NOMO-1 treated with dmso at 0.1 percent for 144 hours (cell line): Measurements from ENCODE around the gene SAMD11.
"Not testable (repeated sequence)": the region's sequence is repeated elsewhere in the genome, so short reads cannot be mapped to it uniquely, and the experiment has no call there.

ENCODE experiments used
- DNase-seq: peaks from one replicate; lab custom pipeline; 2025; ENCODE audit not compliant: unreplicated experiment; lab: John Stamatoyannopoulos, UW

Gene SAMD11

GRCh38 chr1:923131-923990 is at the start of gene SAMD11:
Gene SAMD11, plus strand, starts transcription at chr1:923923. Its CDS starts 509 bp downstream, at chr1:924432.
- DNase-seq, result peak; percentile 32

- not testable (repeated sequence) for DNase-seq
Measured at GRCh38 chr1:876428-877208, 47.1 kb upstream of the SAMD11 start.

- not testable (repeated sequence) for DNase-seq
Measured at GRCh38 chr1:877209-877986, 46.3 kb upstream of the SAMD11 start.

GRCh38 chr1:880511-880910 is 43.2 kb upstream of the SAMD11 start:
- not testable (repeated sequence) for DNase-seq

- not testable (repeated sequence) for DNase-seq
Measured at GRCh38 chr1:880915-881314, 42.8 kb upstream of the SAMD11 start.

GRCh38 chr1:886311-886710 is 37.4 kb upstream of the SAMD11 start:
- no peak for DNase-seq

GRCh38 chr1:886760-887159 is 37.0 kb upstream of the SAMD11 start:
- DNase-seq, result no peak

- no peak for DNase-seq
Measured at GRCh38 chr1:888297-888696, 35.4 kb upstream of the SAMD11 start.

GRCh38 chr1:889774-890173 is 33.9 kb upstream of the SAMD11 start:
- not testable (repeated sequence) for DNase-seq

- DNase-seq, result not testable (repeated sequence)
Measured at GRCh38 chr1:890234-890633, 33.5 kb upstream of the SAMD11 start.

- no peak for DNase-seq
Measured at GRCh38 chr1:890661-891060, 33.1 kb upstream of the SAMD11 start.

- DNase-seq, result peak; percentile 24
Measured at GRCh38 chr1:897226-897625, 26.5 kb upstream of the SAMD11 start.

- not testable (repeated sequence) for DNase-seq
Measured at GRCh38 chr1:897951-898350, 25.8 kb upstream of the SAMD11 start.

GRCh38 chr1:899636-900317 is 23.9 kb upstream of the SAMD11 start:
- DNase-seq, result no peak

GRCh38 chr1:901108-901859 is 22.4 kb upstream of the SAMD11 start:
- no peak for DNase-seq

GRCh38 chr1:902802-903201 is 20.9 kb upstream of the SAMD11 start:
- DNase-seq, result no peak

GRCh38 chr1:903305-903704 is 20.4 kb upstream of the SAMD11 start:
- DNase-seq, result no peak

GRCh38 chr1:903721-904271 is 19.9 kb upstream of the SAMD11 start:
- no peak for DNase-seq

- peak; percentile 64 for DNase-seq
Measured at GRCh38 chr1:904310-904950, 19.3 kb upstream of the SAMD11 start.
